ENCODE measurements around the gene SEPTIN10.

- TF ChIP-seq POLR2AphosphoS5 (IDR thresholded peaks at IDR 0.05; ENCODE audit: borderline replicate concordance, low read depth, low read length) (no peak), EZH2 (IDR thresholded peaks at IDR 0.05) (no peak), FOXP2 (optimal IDR thresholded peaks at IDR 0.05; ENCODE audit: control extremely low read depth, extremely low read length, insufficient read depth) (no peak)
Observed at GRCh38 chr2:109607766-109608165, 6.0 kb downstream of the SEPTIN10 start.
